Heart right ventricle (tissue), 16 donors: Measurements from ENCODE around the gene SETMAR. TPM values are rescaled to one million over a fixed set of nuclear protein-coding genes. Genes with fewer than 3 reads are reported as not detected.
A peak's percentile ranks its signal among the peaks of the same experiment; 100 is the strongest.

Source experiments
- ATAC-seq, 8 donors: fragments of 200-7000 bp; cut with Tn5 transposase; one replicate each; pipeline ENCODE4 v1.9.1; 2020; ENCODE audit warnings: mild to moderate bottlenecking in 8 of 8, moderate library complexity in 8 of 8, moderate number of reproducible peaks in 1 of 8
- DNase-seq, 2 donors: peaks; one replicate each; pipeline ENCODE4 v3.0.0-alpha.2; 2020
- H3K27ac ChIP-seq, 10 donors: fragments of 200-600 bp; sonication (generic) in 2 of 10; one replicate each; pipeline versions ENCODE4 v1.5.0 to v1.8.0; 2020 to 2022; ENCODE audit warnings: mild to moderate bottlenecking in 3 of 10
- H3K27me3 ChIP-seq, 7 donors: fragments of 200-600 bp; one replicate each; pipeline ENCODE4 v1.8.0; 2021 to 2022; ENCODE audit warnings: mild to moderate bottlenecking in 2 of 7
- H3K36me3 ChIP-seq, 9 donors: fragments of 200-600 bp; sonication (generic) in 1 of 9; one replicate each; pipeline versions ENCODE4 v1.5.0 to v1.8.0; 2020 to 2022; ENCODE audit warnings: mild to moderate bottlenecking in 2 of 9
- H3K4me1 ChIP-seq, 9 donors: fragments of 200-600 bp; sonication (generic) in 1 of 9; one replicate each; pipeline versions ENCODE4 v1.5.0 to v1.8.0; 2020 to 2022; ENCODE audit warnings: mild to moderate bottlenecking in 4 of 9
- H3K4me3 ChIP-seq, 10 donors: fragments of 200-600 bp; sonication (generic) in 2 of 10; one replicate each; pipeline versions ENCODE4 v1.5.0 to v1.8.0; 2020 to 2022; ENCODE audit warnings: mild to moderate bottlenecking in 7 of 10, moderate library complexity in 2 of 10
- H3K9me3 ChIP-seq, 11 donors: fragments of 200-600 bp in 10 of 11; sonication (generic) in 2 of 11; one replicate each; pipeline versions ENCODE4 v1.5.0 to v1.8.0; 2013 to 2022; ENCODE audit warnings: mild to moderate bottlenecking in 2 of 11, control low read depth in 1 of 11, moderate library complexity in 1 of 11
- WGBS, 2 donors: extraction: QIAGEN DNeasy Blood & Tissue Kit; methylation state at CpG; one replicate each; pipeline ENCODE4 v1.1.7; 2013; ENCODE audit warnings: inconsistent platforms in 1 of 2; 5-methylcytosine and 5-hydroxymethylcytosine counted together
- intact Hi-C, 10 donors: fragments of 100-400 bp; cut with DNase I; formaldehyde crosslinking; loops; one replicate each; pipeline versions ENCODE4 v1.11.1 to v1.14.2; 2022
- polyA plus RNA-seq, 2 donors: library from polyadenylated mRNA; stranded (reverse); fragments of 200-250 nt; gene quantifications; one replicate each; pipeline ENCODE4 v1.2.3, GENCODE V29; 2013
- total RNA-seq, 10 donors: library from RNA; stranded (reverse); fragmentation: NEBNext Ultra II Directional in 3 of 10; extraction: Animal tissue kit (Norgen Biotek cat#: 25700) in 3 of 10; gene quantifications; one replicate each; pipeline versions ENCODE4 v1.2.1 to v1.2.4, GENCODE V29; 2021 to 2023
- TF ChIP-seq, protein P1 (sequence below), 9 donors: fragments of 200-600 bp; sonication (generic) in 2 of 9; IDR thresholded peaks; one replicate each; pipeline versions ENCODE4 v1.5.0 to v1.8.0; 2021 to 2022; ENCODE audit warnings: antibody characterized with exemption in 9 of 9, mild to moderate bottlenecking in 5 of 9, moderate library complexity in 1 of 9
- donor health status: Arrhythmogenic right ventricular cardiomyopathy.
- donor health status: ischemic (EF 13 %, LVEDD 7.1; RV severe dilation, severe dysfunction).
- donor health status: healthy with polysubstance abuse.
- donor health status: DM: no; HTN: yes; CAD: no.
- donor health status: DM: no; HTN: no; CAD: no.
- donor health status: ischemic (EF 25% LVEDD 6.9; RV normal size, moderate dysfunction).
- donor health status: ischemic (EF 25% LVEDD 5.7; RV mildly dilated, moderate dysfunction).
- donor health status: healthy.
- donor health status: DM: yes; HTN: yes; CAD: no.
- donor health status: Ischemic cardiomyopathy.
- donor health status: ischemic (EF 35%, LVEDD 5.7; RV mildly dilated, moderate dysfunction).
- donor health status: nonischemic (EF 11% LVEDD 7.7; RV severe dilation, severe dysfunction).
- donor health status: DM: yes; HTN: yes; CAD: no.
- donor health status: PGD.
- donor health status: ischemic (EF 29% LVEDD 5.4; RV normal size, mild dysfunction).
- donor health status: nonischemic (EF 23%, LVEDD 6.1; RV moderate dilation, normal function).

SETMAR gene
- total and polyA plus RNA-seq, 12 donors: 6.0 to 30.2 (median 12.7) TPM

DNA sequence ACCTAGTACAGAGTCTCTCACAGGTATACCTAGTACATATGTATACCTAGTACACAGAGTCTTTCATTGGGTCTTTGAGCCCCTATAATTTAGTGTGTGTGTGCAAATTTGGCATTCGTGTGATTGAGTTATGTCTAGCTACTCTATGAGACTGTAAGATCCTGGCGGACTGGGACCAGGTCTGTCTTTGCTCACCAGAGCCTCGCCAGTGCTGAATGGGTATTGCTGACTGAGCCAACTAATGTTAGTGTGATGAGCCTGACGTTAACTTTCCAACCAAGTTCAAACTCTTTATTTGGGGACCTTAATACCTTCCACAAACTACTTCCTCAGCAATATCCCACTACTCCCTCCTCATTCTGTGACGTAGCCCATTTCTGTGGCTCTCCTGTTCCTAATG lies 35.6 kb downstream of the SETMAR start:
- intact Hi-C loops: no loop called here

DNA sequence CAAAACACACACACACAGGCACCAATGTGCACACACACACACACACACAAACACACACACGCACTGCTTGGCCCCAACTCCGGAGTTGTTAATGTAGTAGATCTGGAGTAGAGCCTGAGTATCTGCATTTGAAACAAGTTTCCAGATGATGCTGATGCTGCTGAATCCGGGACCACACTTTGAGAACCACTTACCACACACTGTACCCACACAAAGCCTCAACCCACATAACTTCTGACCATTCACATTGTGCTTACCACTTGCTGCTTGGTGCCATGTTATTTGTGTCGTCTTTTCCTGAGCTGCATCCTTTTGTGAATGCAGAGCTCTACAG lies 36.9 kb downstream of the SETMAR start:
- Histone ChIP-seq H3K27ac (no peak overlapping the region), H3K9me3 (no peaks in the 10 kb centered on the region), H3K4me3 (no peak overlapping the region), H3K27me3 (no peaks in the 10 kb centered on the region), H3K36me3 (no peaks in the 10 kb centered on the region), H3K4me1 (peaks cover 0 to 11% (median 0%) of the 10 kb centered on the region in 9 donors)
- TF ChIP-seq, protein P1, sequence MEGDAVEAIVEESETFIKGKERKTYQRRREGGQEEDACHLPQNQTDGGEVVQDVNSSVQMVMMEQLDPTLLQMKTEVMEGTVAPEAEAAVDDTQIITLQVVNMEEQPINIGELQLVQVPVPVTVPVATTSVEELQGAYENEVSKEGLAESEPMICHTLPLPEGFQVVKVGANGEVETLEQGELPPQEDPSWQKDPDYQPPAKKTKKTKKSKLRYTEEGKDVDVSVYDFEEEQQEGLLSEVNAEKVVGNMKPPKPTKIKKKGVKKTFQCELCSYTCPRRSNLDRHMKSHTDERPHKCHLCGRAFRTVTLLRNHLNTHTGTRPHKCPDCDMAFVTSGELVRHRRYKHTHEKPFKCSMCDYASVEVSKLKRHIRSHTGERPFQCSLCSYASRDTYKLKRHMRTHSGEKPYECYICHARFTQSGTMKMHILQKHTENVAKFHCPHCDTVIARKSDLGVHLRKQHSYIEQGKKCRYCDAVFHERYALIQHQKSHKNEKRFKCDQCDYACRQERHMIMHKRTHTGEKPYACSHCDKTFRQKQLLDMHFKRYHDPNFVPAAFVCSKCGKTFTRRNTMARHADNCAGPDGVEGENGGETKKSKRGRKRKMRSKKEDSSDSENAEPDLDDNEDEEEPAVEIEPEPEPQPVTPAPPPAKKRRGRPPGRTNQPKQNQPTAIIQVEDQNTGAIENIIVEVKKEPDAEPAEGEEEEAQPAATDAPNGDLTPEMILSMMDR (IDR thresholded peaks at IDR 0.05): no peak
- intact Hi-C loops: no loop called here
- DNase-seq (no peak), ATAC-seq (no peak)
- WGBS, 2 donors: 87 to 96% methylated on average over 4 of the region's 4 CpGs

More for the DNA sequence above, 35.6 kb downstream of the SETMAR start:
- no peaks in the 10 kb centered on the region for H3K27me3 ChIP-seq
- no peak overlapping the region for H3K4me3 ChIP-seq
- TF ChIP-seq, protein P1 (IDR thresholded peaks at IDR 0.05): no peak
- no peak for ATAC-seq
- no peaks in the 10 kb centered on the region for H3K9me3 ChIP-seq
- WGBS, 2 donors: 85 to 92% methylated on average over 5 of the region's 5 CpGs
- DNase-seq: no peak
- no peaks in the 10 kb centered on the region for H3K36me3 ChIP-seq
- no peak overlapping the region for H3K27ac ChIP-seq
- peaks cover 0 to 11% (median 0%) of the 10 kb centered on the region in 9 donors for H3K4me1 ChIP-seq

DNA sequence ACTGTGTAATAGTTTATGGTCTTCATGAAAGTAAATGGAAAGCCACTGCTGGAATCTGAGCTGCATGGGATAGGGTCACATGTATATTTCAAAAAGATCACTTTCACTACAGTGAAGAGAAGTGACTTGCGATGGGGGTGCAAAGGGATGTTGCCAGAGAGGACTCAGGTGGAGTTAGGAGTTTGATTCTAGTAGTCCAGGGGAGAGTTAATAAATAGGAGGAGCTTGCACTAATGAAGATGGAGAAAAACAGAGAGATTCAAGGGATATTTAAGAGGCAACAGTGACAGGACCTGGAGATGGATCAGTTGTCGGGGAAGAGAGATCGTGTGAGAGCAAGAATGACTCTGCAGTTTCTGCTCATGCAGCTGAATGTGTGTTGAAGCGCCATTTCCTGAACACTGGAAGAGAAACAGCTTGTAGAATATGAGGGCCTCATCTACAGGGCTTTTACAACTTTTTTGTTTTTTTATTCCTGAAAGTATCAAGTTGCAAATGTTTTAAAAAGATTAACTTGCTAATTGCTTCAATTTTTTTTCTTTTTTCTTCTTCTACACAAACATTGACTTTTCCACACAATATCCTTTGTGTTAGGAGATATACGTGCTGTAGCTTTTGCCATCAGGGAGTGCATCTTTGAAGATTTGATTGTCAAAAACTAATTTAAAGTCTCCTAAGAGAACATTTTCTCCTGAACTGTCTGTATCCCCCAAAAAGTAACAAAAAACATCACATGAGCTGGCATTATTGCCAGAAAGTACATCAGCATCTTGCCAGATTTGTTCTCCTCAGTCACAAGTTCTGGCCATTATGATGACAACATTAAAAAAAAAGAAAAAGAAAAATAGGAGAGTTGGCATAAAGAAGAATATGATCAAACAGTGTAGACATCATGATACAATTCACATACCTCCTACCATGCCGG lies 37.5 kb downstream of the SETMAR start:
- H3K4me1 ChIP-seq: peaks cover 0 to 11% (median 0%) of the 10 kb centered on the region in 9 donors
- 71 to 76% methylated on average over 6 of the region's 6 CpGs for WGBS, 2 donors
- no peaks in the 10 kb centered on the region for H3K36me3 ChIP-seq
- TF ChIP-seq, protein P1 (IDR thresholded peaks at IDR 0.05): no peak
- H3K27ac ChIP-seq: peak overlapping the region in 1 of 10 donors; percentile 8
- H3K4me3 ChIP-seq: no peak overlapping the region
- H3K9me3 ChIP-seq: no peaks in the 10 kb centered on the region
- H3K27me3 ChIP-seq: no peaks in the 10 kb centered on the region
- intact Hi-C loops: no loop called here
- DNase-seq: no peak
- peak in 3 of 8 donors; percentile 50 to 79 (median 71) for ATAC-seq

DNA sequence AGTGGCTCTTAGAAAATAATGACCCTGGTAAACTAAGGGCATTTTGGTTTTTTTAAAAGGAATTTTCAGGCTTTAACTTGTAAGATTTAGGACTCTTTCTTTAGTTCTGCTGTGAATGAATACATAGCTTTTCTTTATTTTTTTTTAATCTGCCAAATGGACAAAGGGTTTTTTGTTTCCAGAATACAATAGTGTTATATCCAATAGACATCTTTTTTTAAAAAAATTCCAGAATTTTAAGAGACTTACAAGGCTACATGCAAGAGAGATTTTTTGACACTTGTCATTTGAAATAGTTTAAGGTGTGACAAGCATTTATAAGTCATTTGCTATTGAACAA lies 38.1 kb downstream of the SETMAR start:
- no peaks in the 10 kb centered on the region for H3K9me3 ChIP-seq
- H3K27me3 ChIP-seq: no peaks in the 10 kb centered on the region
- H3K4me1 ChIP-seq: peaks cover 0 to 11% (median 0%) of the 10 kb centered on the region in 9 donors
- H3K36me3 ChIP-seq: no peaks in the 10 kb centered on the region
- no peak for DNase-seq
- H3K27ac ChIP-seq: peak overlapping the region in 1 of 10 donors; percentile 8
- TF ChIP-seq, protein P1 (IDR thresholded peaks at IDR 0.05): no peak
- intact Hi-C loops: no loop called here
- H3K4me3 ChIP-seq: no peak overlapping the region
- ATAC-seq: no peak
